Nucleus accumbens (tissue), 56 donors: Measurements from ENCODE around the gene C10orf120.

Experiments
- DNase-seq, 56 donors: peaks; one replicate each; lab custom pipeline; 2025; lab: John Stamatoyannopoulos, UW

The C10orf120 gene

DNA sequence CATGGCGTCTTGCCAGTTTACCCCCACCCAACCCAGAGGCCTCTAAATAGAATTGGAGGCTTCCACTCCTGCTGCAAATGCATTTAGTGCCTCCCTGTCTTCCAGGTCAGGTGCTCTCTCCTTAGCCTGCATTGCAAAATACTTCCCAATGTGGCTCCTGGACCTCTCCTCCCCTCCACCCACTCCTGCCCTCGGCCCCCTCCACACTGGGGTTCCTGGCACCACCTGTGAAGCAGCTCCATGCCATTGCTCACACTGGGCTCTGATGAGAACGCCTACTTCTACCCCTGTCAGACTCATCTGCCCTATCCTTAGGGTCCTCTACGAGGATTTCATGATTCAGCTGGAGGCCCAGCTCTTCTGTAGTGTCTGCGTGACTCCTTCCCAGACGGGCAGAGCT is 37.4 kb downstream of the C10orf120 start:
- DNase-seq, result no peak

DNA sequence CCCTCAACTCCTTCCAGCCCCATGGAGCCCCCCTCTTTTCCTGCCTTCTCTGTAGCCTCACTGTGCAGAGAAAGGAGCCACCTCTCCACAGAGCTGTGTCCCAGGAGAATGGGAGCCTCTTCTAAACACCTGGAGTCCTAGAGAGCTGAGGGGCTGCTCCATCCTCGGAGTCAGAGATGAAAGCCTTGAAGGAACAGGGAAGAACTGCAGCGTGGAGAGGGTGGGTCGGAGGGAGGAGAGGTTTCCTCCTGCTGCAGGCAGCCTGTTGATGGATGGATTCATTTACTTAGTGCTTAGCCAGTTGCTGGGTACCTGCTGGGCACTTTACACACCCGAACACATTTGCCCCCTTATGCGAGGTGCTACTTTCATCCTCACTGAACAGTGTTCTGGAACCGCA is 39.0 kb downstream of the C10orf120 start:
- DNase-seq, result no peak

DNA sequence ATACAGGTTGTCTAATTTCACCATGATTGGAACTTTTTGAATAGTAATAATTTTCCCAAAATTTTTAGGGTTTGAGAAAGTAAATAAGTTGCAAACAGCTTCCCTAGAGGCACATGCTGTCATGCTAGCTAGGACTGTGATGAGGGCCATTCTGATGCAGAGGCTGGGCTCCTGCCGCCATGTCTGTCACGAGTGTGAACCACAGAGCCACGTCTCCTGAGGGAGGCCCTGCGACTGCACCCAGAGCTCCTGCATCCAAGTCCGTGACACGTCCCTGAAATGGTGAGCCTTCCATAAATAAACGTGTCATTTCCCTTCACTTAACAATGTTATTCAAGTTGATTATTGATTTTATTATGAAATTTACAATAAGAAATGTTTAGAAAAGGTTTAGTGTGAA is 40.0 kb downstream of the C10orf120 start:
- DNase-seq, result no peak

DNA sequence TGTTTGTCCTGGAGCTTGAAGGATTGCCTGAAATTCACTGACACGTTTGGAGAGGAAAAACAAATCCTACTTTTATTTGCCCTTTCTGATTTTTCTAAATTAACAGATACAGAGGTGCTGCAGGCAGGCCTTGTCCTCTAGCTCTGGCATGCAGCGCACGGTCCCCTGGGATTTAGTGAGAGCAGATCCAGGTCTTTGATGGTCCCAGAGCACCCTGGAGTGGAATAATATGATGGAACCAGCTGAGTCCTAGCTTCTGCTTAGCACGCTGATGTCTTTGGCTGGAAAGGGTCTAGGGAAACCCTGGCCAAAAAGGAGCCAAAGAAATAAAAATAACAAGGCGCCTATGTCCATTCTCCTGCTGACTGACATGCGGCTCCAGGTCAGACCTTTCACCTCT is 40.5 kb downstream of the C10orf120 start:
- DNase-seq, result no peak

DNA sequence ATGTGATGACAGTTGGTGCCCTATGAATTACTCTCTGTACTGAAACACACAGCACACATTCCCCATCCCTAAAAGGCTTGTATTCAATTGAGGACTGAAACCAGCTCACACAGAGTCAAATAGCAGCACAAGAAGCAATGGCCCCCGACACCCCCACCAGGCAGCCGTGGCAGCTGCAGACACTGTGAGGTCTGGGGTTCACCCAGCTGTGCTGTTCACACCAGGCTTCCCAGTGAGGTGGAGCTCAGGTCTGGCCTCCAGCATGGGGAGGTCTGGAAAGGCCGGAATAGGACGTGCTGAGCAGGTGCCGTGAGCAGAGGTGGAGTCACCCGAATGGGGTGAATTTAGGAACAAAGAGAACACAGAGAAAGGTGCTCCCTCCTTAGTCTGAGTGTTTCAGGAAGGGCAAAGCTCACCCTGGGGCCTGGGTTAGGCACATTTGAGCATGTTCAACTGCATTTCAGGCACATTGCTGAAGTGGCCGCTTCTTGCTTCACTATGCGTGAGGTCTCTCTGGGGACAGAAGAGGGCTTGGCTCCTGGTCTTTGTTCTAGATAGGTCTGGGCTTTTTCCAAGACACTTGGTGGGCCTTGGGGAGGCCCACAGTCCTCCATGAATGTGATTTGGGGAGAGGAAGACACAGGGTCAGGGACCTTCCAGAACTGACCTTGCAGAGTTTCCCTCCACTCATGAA is 41.1 kb downstream of the C10orf120 start:
- no peak for DNase-seq

DNA sequence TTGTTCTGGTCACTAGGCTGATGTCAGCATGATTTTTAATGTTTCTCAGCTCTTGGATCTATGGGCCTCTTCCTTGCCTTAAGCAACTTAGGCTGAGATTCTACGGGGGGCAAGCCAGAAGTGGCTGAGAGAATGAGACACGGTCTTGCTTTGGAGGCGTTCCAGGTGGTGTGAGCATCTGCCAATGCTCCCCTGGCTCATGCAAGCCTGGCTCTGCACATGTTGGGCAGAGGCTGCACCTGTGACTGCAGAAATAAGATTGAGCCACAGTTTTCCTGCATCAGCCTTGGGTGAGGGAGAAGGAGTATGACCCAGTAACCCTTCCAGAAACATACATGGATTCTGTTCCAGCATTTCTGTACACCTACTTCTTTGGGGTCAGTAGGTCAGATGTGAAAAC is 41.9 kb downstream of the C10orf120 start:
- DNase-seq, result peak in 1 of 56 donors; percentile 3

DNA sequence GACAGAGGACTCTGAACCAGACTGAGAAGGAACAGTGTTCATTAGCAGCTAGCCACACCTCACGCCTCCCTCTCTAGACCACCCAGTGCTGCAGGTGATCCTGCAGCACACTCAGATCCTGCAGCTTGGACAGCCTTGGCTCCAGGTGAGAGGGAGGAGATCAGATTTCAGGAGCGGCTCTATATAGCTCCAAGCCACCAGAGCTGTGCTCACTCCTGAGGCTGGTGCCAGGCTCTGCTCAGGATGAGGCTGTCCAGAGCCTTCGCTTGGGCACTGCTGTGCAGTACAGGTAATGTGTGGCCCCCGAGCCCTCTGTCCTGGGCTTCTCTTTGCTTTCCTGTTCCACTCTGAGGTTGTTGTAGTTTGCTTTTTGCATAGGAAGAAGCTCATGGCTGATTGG is 42.4 kb downstream of the C10orf120 start:
- no peak for DNase-seq

DNA sequence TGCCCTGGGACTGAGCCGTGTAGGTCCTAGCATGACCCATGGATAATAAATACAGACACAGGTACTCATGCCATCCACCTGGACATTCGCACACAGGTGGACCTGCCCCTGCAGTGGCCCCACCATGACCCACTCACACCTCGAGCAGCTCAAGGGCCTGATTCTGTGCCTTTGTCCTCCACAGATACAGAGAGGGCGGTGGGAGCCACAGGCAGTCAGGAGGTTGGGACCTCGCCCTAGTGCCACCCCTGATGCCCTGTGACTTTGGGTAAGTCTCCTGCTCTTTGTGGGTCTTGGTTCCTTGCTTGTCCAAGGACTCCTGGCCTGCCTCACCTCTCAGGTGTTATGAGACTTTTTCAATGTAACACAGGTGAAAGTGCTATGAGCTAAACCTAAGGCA is 42.9 kb downstream of the C10orf120 start:
- DNase-seq, result no peak

DNA sequence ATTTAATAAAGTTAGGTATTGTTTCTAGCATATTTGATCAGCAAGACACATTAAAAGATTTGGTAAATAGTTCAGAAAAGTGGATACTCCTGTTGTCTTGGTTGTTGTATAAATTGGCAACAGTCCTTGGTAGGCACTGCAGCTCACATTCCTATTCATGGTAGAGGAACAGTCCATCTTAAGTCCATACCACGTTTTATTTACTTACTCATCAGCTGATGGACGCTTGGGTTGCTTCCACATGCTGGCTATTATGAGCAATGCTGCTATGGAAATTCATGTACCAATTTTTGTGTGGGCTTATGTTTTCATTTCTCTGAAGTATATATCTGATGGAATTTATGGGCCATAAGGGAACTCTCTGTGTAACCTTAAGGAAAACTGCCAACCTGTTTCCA is 43.3 kb downstream of the C10orf120 start:
- DNase-seq, result no peak

DNA sequence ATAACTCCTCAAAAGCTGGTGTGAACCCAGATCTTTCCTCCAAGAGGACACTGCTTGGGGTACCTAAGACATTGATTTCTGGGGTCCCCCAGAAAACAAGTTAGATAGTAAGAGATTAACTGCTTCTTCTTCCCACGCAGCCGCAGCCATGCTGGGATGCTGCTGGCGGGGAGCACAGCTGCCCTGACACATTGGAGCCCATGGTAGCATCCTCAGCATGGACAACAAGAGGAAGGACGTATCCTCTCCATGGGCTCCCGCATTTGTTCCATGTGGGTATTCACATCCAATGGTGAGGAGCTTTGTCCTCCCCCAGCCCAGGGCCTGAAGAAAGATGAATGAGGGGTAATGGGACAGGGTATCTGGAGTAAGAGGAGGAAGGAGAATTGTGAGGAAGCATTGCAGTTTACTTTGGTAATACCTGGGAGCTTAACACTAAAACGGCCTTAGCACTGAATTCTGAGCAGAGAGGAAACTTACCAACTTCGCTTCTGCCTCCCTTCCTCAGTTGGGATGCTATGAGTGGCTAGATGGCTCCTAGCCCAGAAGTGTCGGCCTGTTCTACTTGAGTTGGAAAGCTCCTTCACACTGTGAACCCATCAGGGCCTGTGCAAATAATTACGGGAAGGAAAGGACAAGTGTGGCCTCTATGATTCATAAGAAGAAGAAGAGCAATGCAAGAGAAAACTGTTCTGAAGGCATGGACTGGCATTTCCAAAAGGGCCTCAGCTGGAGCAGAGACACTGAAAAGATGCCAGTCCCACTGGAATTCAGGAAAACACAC is 43.9 kb downstream of the C10orf120 start:
- DNase-seq, result peak in 2 of 56 donors; percentile 14 to 27

DNA sequence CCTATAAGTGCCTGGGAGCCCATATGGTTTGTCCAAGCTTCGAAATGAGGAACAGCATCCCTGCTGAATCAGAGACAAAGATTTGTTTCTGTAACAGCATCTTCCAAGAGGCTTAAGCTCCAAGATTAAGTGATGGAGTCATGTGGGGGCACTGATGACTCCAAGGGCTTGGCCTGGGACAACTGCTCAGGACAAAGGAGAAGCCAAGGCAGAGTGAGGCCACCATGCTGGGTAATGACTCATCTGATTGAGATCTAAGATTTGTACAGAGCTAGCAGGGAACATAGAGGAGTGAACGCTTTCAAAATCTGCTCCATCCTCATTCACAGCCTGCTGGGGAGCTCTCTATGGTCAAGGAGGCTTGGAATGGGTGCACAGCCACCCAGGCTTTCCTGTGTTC is 49.3 kb downstream of the C10orf120 start:
- DNase-seq, result no peak

DNA sequence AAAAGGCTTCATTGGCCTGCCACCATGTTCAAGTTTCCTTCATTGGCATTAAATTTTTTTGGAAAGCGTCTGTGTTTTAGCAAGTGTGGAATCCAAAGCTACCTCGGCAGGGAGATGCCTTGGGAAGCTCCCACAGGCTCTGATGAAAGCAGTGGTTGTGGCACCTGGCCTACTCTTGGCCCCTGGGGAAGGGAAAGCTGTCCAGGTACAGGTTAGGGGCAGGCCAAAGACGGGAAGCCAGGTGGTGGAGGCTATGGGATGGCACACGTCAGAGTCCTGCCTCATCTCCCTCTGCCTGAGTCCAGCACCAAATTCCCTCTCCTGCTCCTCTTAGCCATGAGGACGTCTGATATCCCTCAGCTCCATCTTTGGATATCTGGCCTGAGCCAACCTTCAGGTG is 49.7 kb downstream of the C10orf120 start:
- DNase-seq, result no peak

DNA sequence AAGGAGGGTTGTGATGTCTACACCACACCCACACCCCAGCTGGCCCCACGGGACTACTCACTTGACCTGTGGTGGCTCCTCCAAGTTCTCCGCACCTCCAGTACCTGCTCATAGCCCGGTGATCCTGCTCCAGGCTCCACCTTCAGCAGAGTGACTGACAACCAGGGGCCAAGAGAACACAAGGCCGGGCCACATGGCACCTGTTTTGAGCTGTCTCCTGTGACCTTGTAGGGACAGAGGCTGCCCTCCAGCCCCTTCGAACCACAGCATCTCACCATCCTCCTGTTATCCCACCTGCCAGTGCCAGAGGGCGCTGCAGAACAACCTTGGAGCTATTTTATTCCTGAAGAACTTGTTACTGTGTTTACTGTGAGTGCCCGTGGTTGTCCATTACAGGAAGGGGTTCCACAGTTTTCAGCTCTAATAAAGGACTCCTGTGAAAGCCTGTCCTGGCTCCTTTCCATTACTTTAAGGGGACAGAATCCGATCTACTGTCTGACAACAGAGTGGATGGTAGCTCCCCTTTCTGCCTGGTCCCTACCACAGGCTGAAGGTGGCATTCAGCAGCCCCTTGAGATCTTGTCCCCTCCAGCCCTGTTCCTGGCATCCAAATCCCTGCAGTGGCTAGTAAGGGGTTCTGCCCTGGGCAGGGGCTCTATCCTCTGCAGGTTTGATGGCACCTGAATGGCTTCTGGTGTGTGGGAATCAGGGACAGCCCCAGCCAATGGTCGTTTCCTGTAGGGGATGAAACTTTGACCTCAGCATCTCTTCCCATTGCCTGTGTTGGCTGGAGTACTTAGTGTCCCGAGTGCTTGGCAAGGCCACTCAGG is 50.8 kb downstream of the C10orf120 start:
- peak in 46 of 56 donors; percentile 8 to 80 (median 40) for DNase-seq
